HFFc6 (cell line): Measurements from ENCODE around the gene PRTN3. TPM values are rescaled to one million over a fixed set of nuclear protein-coding genes. Genes with fewer than 3 reads are reported as not detected.
"Not testable (repeated sequence)": the region's sequence is repeated elsewhere in the genome, so short reads cannot be mapped to it uniquely, and the experiment has no call there.

Experiments
- DNase-seq: peaks from one replicate; pipeline ENCODE4 v3.0.0-alpha.2; 2018
- H3K27ac Mint-ChIP-seq: 2 replicates; pipeline ENCODE4 v1.8.0; 2020; ENCODE audit warnings: mild to moderate bottlenecking, mixed read lengths
- H3K27me3 Mint-ChIP-seq: 2 replicates; pipeline ENCODE4 v1.8.0; 2021; ENCODE audit warnings: mild to moderate bottlenecking, moderate library complexity, mixed read lengths; ENCODE audit not compliant: insufficient read depth
- H3K36me3 Mint-ChIP-seq: 2 replicates; pipeline ENCODE4 v1.8.0; 2021; ENCODE audit warnings: low read depth, mixed read lengths
- H3K4me1 Mint-ChIP-seq: 2 replicates; pipeline ENCODE4 v1.8.0; 2020; ENCODE audit warnings: low read depth, mixed read lengths
- H3K4me3 Mint-ChIP-seq: 2 replicates; pipeline ENCODE4 v1.8.0; 2020; ENCODE audit warnings: mild to moderate bottlenecking, moderate library complexity, mixed read lengths
- H3K9me3 Mint-ChIP-seq: 2 replicates; pipeline ENCODE4 v1.8.0; 2020; ENCODE audit warnings: mild to moderate bottlenecking, mixed read lengths
- CTCF ChIP-seq: fragments of 200-600 bp; sonication (generic); IDR thresholded peaks from 2 replicates; pipeline ENCODE4 v1.5.0; 2021; ENCODE audit warnings: antibody characterized with exemption, mild to moderate bottlenecking
- total RNA-seq, 6 experiments: library from RNA; stranded (reverse); fragmentation: NEBNext Ultra II Directional; extraction: Animal tissue kit (Norgen Biotek cat#: 25700); gene quantifications; 2 replicates in 1 of 6; 3 replicates in 5 of 6; pipeline ENCODE4 v1.2.3, GENCODE V29; 2021

The PRTN3 gene
- total RNA-seq, 6 experiments from 2014 or later = not detected

GRCh38 chr19:835210-835810 is 5.5 kb upstream of the PRTN3 start:
- H3K4me1 Mint-ChIP-seq = peaks cover 4% of the 10 kb centered on the region; the same call in 1 of the 2 replicates
- no peaks in the 10 kb centered on the region for H3K36me3 Mint-ChIP-seq
- no peaks in the 10 kb centered on the region for H3K9me3 Mint-ChIP-seq
- no peak overlapping the region; the same call in 1 of the 2 replicates for H3K4me3 Mint-ChIP-seq
- H3K27ac Mint-ChIP-seq = no peak overlapping the region
- no peak for DNase-seq
- peaks cover 7% of the 10 kb centered on the region for H3K27me3 Mint-ChIP-seq
- no peak for TF ChIP-seq CTCF

GRCh38 chr19:842802-843179 is 2.0 kb downstream of the PRTN3 start:
- H3K27me3 Mint-ChIP-seq = peaks cover 24% of the 10 kb centered on the region

GRCh38 chr19:843180-843835 is 2.5 kb downstream of the PRTN3 start:
- peaks cover 24% of the 10 kb centered on the region for H3K27me3 Mint-ChIP-seq
- 0 out of 2 replicates have a peak, but pooled peaks have one; percentile 8 for TF ChIP-seq CTCF
- peaks cover 4% of the 10 kb centered on the region; the same call in 1 of the 2 replicates for H3K9me3 Mint-ChIP-seq
- no peak overlapping the region for H3K27ac Mint-ChIP-seq
- H3K4me3 Mint-ChIP-seq = no peak overlapping the region
- DNase-seq = no peak
- no peaks in the 10 kb centered on the region for H3K4me1 Mint-ChIP-seq
- peaks cover 5% of the 10 kb centered on the region; the same call in 1 of the 2 replicates for H3K36me3 Mint-ChIP-seq

More at GRCh38 chr19:842802-843179, 2.0 kb downstream of the PRTN3 start:
- not testable (repeated sequence) for H3K4me3 Mint-ChIP-seq, DNase-seq, H3K9me3 Mint-ChIP-seq, H3K27ac Mint-ChIP-seq, H3K4me1 Mint-ChIP-seq, H3K36me3 Mint-ChIP-seq

- H3K4me3 Mint-ChIP-seq = no peak overlapping the region
- peaks cover 24% of the 10 kb centered on the region for H3K27me3 Mint-ChIP-seq
Observed at GRCh38 chr19:843836-844545, 3.2 kb downstream of the PRTN3 start.

GRCh38 chr19:844546-844971 is 3.8 kb downstream of the PRTN3 start:
- Mint-ChIP-seq H3K4me1 (no peaks in the 10 kb centered on the region), H3K27ac (no peak overlapping the region), H3K9me3 (peaks cover 4% of the 10 kb centered on the region; the same call in 1 of the 2 replicates), H3K4me3 (no peak overlapping the region), H3K36me3 (peaks cover 5% of the 10 kb centered on the region; the same call in 1 of the 2 replicates), H3K27me3 (peaks cover 24% of the 10 kb centered on the region)
- no peak for TF ChIP-seq CTCF
- no peak for DNase-seq

More at GRCh38 chr19:843836-844545, 3.2 kb downstream of the PRTN3 start:
- peaks cover 5% of the 10 kb centered on the region; the same call in 1 of the 2 replicates for H3K36me3 Mint-ChIP-seq
- no peak for DNase-seq
- peaks cover 4% of the 10 kb centered on the region; the same call in 1 of the 2 replicates for H3K9me3 Mint-ChIP-seq
- no peak overlapping the region for H3K27ac Mint-ChIP-seq
- H3K4me1 Mint-ChIP-seq = no peaks in the 10 kb centered on the region
- no peak for TF ChIP-seq CTCF
